Spleen (tissue), 11 donors: ENCODE data around the gene PTTG2. TPM values are rescaled to one million over a fixed set of nuclear protein-coding genes. Genes with fewer than 3 reads are reported as not detected.

Experiments used
- DNase-seq: peaks from one replicate; pipeline ENCODE4 v3.0.0-alpha.2; 2020
- H3K27ac ChIP-seq, 8 donors: fragments of 200-600 bp; sonication (generic) in 7 of 8; 1 replicate in 4 of 8; 2 replicates in 4 of 8; pipeline versions ENCODE4 v1.5.0 to v1.8.0; 2016 to 2021; ENCODE audit warnings: inconsistent platforms in 4 of 8, mild to moderate bottlenecking in 4 of 8, moderate library complexity in 1 of 8
- H3K27me3 ChIP-seq, 7 donors: fragments of 200-600 bp; sonication (generic) in 6 of 7; replicated peaks in 1 of 7; 1 replicate in 4 of 7; 2 replicates in 3 of 7; pipeline versions ENCODE4 v1.5.0 to v1.8.0; 2016 to 2021; ENCODE audit warnings: inconsistent platforms in 3 of 7, mild to moderate bottlenecking in 1 of 7
- H3K36me3 ChIP-seq, 6 donors: fragments of 200-600 bp; sonication (generic) in 5 of 6; 1 replicate in 4 of 6; 2 replicates in 2 of 6; pipeline versions ENCODE4 v1.5.0 to v1.8.0; 2016 to 2021; ENCODE audit warnings: inconsistent platforms in 2 of 6
- H3K4me1 ChIP-seq, 6 donors: fragments of 200-600 bp; sonication (generic) in 5 of 6; 1 replicate in 3 of 6; 2 replicates in 3 of 6; pipeline versions ENCODE4 v1.5.0 to v1.8.0; 2016 to 2021; ENCODE audit warnings: inconsistent platforms in 3 of 6
- H3K4me3 ChIP-seq, 8 donors: fragments of 200-600 bp; sonication (generic) in 7 of 8; 1 replicate in 4 of 8; 2 replicates in 4 of 8; pipeline versions ENCODE4 v1.5.0 to v1.8.0; 2016 to 2021; ENCODE audit warnings: inconsistent platforms in 4 of 8, mild to moderate bottlenecking in 4 of 8, moderate library complexity in 2 of 8
- H3K9me3 ChIP-seq, 8 donors: fragments of 200-600 bp; sonication (generic) in 7 of 8; 1 replicate in 4 of 8; 2 replicates in 4 of 8; pipeline versions ENCODE4 v1.5.0 to v1.8.0; 2016 to 2021; ENCODE audit warnings: inconsistent platforms in 4 of 8
- POLR2A ChIP-seq, 3 donors: fragments of 450-650 bp; IDR thresholded peaks; one replicate each; pipeline ENCODE4 v1.5.1; 2017; ENCODE audit warnings: antibody characterized with exemption in 3 of 3, mild to moderate bottlenecking in 1 of 3
- POLR2AphosphoS5 ChIP-seq, 3 donors: sonication (generic); formaldehyde crosslinking; IDR thresholded peaks; one replicate each; pipeline ENCODE4 v1.5.1; 2017; ENCODE audit warnings: antibody characterized with exemption in 3 of 3
- WGBS, 5 donors: extraction: QIAGEN DNeasy Blood & Tissue Kit in 3 of 5; methylation state at CpG; one replicate each; pipeline versions ENCODE4 v1.1.5 to v1.1.7; 2013 to 2018; 5-methylcytosine and 5-hydroxymethylcytosine counted together
- intact Hi-C: fragments of 100-400 bp; cut with DNase I; formaldehyde crosslinking; loops from one replicate; pipeline ENCODE4 v1.15.0; 2023; ENCODE audit warnings: low total_unique reads
- polyA plus RNA-seq, 3 donors: library from polyadenylated mRNA; stranded (reverse); fragments of 200-250 nt; gene quantifications; one replicate each; pipeline ENCODE4 v1.2.1, GENCODE V29; 2013
- total RNA-seq, 7 donors: library from RNA; depleted of rRNA in 3 of 7; stranded (reverse); fragments of >200 nt in 3 of 7; fragmentation: NEBNext Ultra II Directional in 4 of 7; extraction: Animal tissue kit (Norgen Biotek cat#: 25700) in 4 of 7; gene quantifications; one replicate each; pipeline versions ENCODE4 v1.1.0 to v1.2.1, GENCODE V29; 2016 to 2021
- TF ChIP-seq, protein P1 (sequence below), 11 experiments: fragments of 200-600 bp in 7 of 11; fragments of 450-650 bp in 4 of 11; sonication (generic) in 4 of 11; IDR thresholded peaks in 8 of 11; conservative IDR thresholded peaks in 3 of 11; 1 replicate in 7 of 11; 2 replicates in 4 of 11; pipeline versions ENCODE4 v1.4.0 to v1.8.0; 2016 to 2021; ENCODE audit warnings: antibody characterized with exemption in 11 of 11, inconsistent platforms in 4 of 11, mild to moderate bottlenecking in 1 of 11
- donor health status: healthy with polysubstance abuse.
- donor health status: DM: no; HTN: no; CAD: no; lungs with moderate emphysema.
- donor health status: DM: no; HTN: no; CAD: no.
- donor health status: Bipolar disorder and iron deficiency.
- donor health status: healthy.
- donor health status: DM: no; HTN: no; CAD: no.
- donor health status: DM: yes; HTN: yes; CAD: no.

PTTG2 gene
- total and polyA plus RNA-seq, 10 donors = 0.53 to 7.5 (median 2.8) TPM

DNA sequence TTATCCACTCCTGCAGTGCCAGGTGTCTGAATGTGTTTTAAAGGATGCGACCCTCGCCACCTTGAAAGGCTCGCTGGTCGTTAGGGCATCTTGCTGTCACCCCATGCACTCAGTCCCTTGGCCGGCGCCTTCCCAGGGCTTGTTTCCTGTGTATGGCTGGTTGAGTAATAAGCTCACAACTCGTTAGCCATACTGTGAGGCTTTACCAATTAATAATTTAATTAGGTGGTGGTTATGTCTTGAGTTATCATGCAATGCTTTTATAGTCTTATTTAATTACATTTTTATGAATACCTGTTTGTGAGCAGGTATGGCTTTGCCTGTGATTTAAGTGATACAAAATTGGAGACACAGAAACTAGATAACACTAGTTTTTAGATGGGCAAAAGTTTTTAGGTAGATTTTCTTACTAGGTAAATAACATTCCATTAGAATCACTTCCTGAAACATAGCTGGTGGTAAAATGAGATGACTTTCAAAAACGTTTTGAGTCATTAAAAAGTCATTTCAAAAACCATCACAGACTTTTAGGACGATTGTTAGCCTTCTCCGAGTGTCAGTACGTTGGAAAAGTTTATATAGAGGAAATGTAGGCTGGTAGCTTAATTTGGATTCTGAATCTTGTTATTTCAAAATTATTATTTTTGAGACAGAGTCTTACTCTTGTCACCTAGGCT, 18.2 kb downstream of the PTTG2 start:
- Histone ChIP-seq H3K27ac (peak overlapping the region in 7 of 8 donors; percentile 93 to 99 (median 96)), H3K9me3 (no peaks in the 10 kb centered on the region), H3K4me3 (peak overlapping the region; percentile 69 to 94 (median 78)), H3K27me3 (no peaks in the 10 kb centered on the region), H3K36me3 (no peaks in the 10 kb centered on the region), H3K4me1 (peaks cover 18 to 65% (median 47%) of the 10 kb centered on the region in 6 donors)
- no peak for TF ChIP-seq POLR2A (IDR thresholded peaks at IDR 0.05)
- TF ChIP-seq, protein P1, sequence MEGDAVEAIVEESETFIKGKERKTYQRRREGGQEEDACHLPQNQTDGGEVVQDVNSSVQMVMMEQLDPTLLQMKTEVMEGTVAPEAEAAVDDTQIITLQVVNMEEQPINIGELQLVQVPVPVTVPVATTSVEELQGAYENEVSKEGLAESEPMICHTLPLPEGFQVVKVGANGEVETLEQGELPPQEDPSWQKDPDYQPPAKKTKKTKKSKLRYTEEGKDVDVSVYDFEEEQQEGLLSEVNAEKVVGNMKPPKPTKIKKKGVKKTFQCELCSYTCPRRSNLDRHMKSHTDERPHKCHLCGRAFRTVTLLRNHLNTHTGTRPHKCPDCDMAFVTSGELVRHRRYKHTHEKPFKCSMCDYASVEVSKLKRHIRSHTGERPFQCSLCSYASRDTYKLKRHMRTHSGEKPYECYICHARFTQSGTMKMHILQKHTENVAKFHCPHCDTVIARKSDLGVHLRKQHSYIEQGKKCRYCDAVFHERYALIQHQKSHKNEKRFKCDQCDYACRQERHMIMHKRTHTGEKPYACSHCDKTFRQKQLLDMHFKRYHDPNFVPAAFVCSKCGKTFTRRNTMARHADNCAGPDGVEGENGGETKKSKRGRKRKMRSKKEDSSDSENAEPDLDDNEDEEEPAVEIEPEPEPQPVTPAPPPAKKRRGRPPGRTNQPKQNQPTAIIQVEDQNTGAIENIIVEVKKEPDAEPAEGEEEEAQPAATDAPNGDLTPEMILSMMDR (IDR thresholded peaks at IDR 0.05 in 8 of 11, conservative IDR thresholded peaks at IDR 0.05 in 3 of 11) = no peak
- TF ChIP-seq POLR2AphosphoS5 (IDR thresholded peaks at IDR 0.05) = no peak
- intact Hi-C loops = loop anchor here (10.0 kb wide), 2 partner anchors 46 to 174 kb away; no protein-coding TSS in a partner anchor
- DNase-seq = peak; percentile 87
- WGBS, 5 donors = 16 to 29% (median 18%) methylated on average over 11 of the region's 11 CpGs

DNA sequence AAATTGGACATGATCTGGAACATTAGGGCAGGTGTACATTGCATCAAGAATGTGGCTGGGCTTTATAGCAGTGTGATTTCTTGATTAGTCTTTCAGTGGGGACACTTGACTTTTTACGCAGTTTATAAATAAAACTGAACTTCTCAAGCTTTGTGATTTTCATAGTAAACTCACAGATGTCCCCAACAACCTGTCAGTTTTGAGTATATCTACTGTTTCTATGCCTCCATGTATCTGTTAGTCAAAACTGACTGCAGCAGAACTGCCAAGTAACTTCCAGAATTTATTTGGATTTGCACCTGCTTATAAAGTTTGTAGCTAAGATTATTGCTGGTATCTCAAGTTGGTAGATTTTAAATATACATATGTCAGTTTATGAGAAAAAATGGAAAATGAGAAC, 20.0 kb downstream of the PTTG2 start:
- no peaks in the 10 kb centered on the region for H3K9me3 ChIP-seq
- 77 to 89% (median 81%) methylated on average over 1 of the region's 1 CpG for WGBS, 5 donors
- no peak overlapping the region for H3K4me3 ChIP-seq
- TF ChIP-seq POLR2A (IDR thresholded peaks at IDR 0.05) = no peak
- TF ChIP-seq POLR2AphosphoS5 (IDR thresholded peaks at IDR 0.05) = no peak
- TF ChIP-seq, protein P1 (IDR thresholded peaks at IDR 0.05 in 8 of 11, conservative IDR thresholded peaks at IDR 0.05 in 3 of 11) = no peak
- peaks cover 18 to 76% (median 47%) of the 10 kb centered on the region in 6 donors for H3K4me1 ChIP-seq
- no peaks in the 10 kb centered on the region for H3K36me3 ChIP-seq
- H3K27me3 ChIP-seq = no peaks in the 10 kb centered on the region
- no peak for DNase-seq
- intact Hi-C loops = no loop called here
- no peak overlapping the region for H3K27ac ChIP-seq

DNA sequence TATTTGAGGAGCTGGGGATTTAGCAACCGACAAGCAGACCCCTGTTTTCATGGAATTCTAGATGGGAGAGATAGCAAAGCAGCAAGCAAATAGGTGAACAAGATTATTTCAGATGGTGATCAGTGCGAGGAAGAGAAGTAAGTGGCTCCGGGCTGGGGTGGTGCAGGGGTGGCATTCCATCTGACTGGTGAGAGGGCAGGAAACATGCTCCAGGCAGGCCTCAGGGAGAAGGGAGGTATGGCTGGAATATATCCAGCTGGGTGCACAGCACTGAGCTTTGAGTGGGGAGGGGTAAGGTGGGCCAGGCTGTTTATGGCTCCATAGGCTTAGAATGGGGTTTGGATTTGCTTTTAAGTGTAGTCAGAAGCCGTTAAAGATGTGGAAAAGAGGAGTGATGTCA, 21.2 kb downstream of the PTTG2 start:
- H3K27ac ChIP-seq = no peak overlapping the region
- H3K27me3 ChIP-seq = no peaks in the 10 kb centered on the region
- H3K4me3 ChIP-seq = no peak overlapping the region
- intact Hi-C loops = no loop called here
- no peaks in the 10 kb centered on the region for H3K9me3 ChIP-seq
- DNase-seq = no peak
- WGBS, 5 donors = 76 to 85% (median 83%) methylated on average over 4 of the region's 4 CpGs
- H3K36me3 ChIP-seq = no peaks in the 10 kb centered on the region
- no peak for TF ChIP-seq POLR2AphosphoS5 (IDR thresholded peaks at IDR 0.05)
- TF ChIP-seq POLR2A (IDR thresholded peaks at IDR 0.05) = no peak
- TF ChIP-seq, protein P1 (IDR thresholded peaks at IDR 0.05 in 8 of 11, conservative IDR thresholded peaks at IDR 0.05 in 3 of 11) = no peak
- peaks cover 18 to 86% (median 56%) of the 10 kb centered on the region in 6 donors for H3K4me1 ChIP-seq

DNA sequence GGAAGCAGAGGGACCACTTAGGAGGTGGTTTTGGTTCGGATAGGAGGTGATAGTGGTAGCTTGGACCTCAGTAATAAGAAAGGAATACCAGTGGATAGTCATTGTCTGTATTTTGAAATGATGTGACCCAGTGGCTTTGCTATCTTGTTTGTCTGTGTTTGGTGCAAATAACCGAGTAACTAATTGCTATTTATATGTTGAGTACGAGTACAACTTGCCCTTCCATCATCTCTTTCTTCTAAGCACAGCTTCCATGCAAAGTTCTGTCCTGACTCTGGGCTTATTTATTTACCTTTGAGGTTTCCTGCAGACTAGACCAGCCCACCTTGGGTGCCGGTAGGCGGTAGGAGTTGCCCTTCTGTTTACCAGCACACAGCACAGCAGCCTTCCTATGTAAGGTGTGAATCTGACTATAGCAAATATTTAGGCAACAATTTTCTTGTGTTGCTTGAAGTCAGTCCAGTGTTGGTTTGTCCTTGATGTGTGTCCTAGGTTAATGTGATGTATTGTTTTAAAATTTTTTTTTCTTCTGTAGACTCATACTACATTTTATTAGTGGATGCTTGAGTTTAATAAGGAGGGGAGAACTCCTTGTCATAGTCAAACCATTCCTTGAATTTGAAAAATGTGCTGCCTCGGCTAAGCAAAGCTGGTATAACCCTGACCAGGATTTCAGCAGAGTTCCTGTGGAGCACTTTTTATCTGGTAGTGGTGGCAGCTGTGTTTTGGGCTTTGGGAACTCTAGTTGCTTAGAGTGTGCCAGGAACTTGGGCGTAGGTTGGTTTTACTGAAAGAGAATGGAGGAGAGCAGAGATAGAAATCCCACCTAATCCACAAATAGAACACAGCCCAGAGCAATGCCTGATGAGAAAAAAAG, 21.9 kb downstream of the PTTG2 start:
- Histone ChIP-seq H3K27me3 (no peaks in the 10 kb centered on the region), H3K4me3 (no peak overlapping the region), H3K9me3 (no peaks in the 10 kb centered on the region), H3K36me3 (no peaks in the 10 kb centered on the region), H3K27ac (peak overlapping the region in 2 of 8 donors; percentile 15 to 33), H3K4me1 (peaks cover 18 to 86% (median 58%) of the 10 kb centered on the region in 6 donors)
- TF ChIP-seq POLR2A (IDR thresholded peaks at IDR 0.05) = no peak
- TF ChIP-seq POLR2AphosphoS5 (IDR thresholded peaks at IDR 0.05) = no peak
- TF ChIP-seq, protein P1 (IDR thresholded peaks at IDR 0.05 in 8 of 11, conservative IDR thresholded peaks at IDR 0.05 in 3 of 11) = no peak
- 61 to 75% (median 65%) methylated on average over 7 of the region's 7 CpGs for WGBS, 5 donors
- no peak for DNase-seq
- intact Hi-C loops = no loop called here
